Activated CD8-positive, alpha-beta memory T cell treated with anti-CD3 and anti-CD28 coated beads, Interleukin-2, amount 50 U/mL, for 24 hours (primary cell): ENCODE data around the gene AGPAT3.
"Not testable (repeated sequence)": the region's sequence is repeated elsewhere in the genome, so short reads cannot be mapped to it uniquely, and the experiment has no call there.

ENCODE experiments used
- DNase-seq: peaks from one replicate; pipeline ENCODE4 v3.0.0-alpha.2; 2020; ENCODE audit errors: extremely low read depth

AGPAT3 gene

GRCh38 chr21:43864962-43865539, at the start of gene AGPAT3:
Gene AGPAT3 (plus strand): TSS chr21:43865223. CDS start chr21:43959682, 94,459 bp downstream.
- DNase-seq = no peak

DNA sequence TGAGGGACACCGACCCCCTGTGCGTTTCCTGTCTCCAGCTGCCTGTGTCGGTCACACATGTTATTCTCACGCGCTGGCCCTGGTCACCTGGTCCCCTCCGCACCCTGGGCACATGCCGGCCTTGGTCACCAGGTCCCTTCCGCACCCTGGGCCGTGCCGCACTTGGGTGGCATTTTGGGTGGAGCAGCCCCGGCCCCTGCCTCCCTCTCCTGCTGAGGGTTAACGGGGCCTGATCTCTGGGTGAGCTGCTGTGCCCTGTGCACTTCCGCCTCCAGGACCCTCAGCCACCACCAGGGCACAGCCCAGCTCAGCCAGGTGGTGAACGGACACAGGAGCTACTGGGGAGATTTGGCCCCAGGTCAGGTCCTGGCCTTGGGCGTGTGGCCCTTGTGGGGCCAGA, 49.0 kb upstream of the AGPAT3 start:
- no peak for DNase-seq

- DNase-seq = no peak
These were observed 48.4 kb upstream of the AGPAT3 start for GRCh38 chr21:43816611-43817071.

- DNase-seq = no peak
These were observed 47.6 kb upstream of the AGPAT3 start for GRCh38 chr21:43817157-43818086.

- DNase-seq = no peak
These were observed 46.3 kb upstream of the AGPAT3 start for GRCh38 chr21:43818685-43819084.

- DNase-seq = no peak
These were observed 45.3 kb upstream of the AGPAT3 start for GRCh38 chr21:43819511-43820405.

- no peak for DNase-seq
These were observed 44.6 kb upstream of the AGPAT3 start for GRCh38 chr21:43820466-43820865.

GRCh38 chr21:43822166-43822565, 42.9 kb upstream of the AGPAT3 start:
- DNase-seq = not testable (repeated sequence)

DNA sequence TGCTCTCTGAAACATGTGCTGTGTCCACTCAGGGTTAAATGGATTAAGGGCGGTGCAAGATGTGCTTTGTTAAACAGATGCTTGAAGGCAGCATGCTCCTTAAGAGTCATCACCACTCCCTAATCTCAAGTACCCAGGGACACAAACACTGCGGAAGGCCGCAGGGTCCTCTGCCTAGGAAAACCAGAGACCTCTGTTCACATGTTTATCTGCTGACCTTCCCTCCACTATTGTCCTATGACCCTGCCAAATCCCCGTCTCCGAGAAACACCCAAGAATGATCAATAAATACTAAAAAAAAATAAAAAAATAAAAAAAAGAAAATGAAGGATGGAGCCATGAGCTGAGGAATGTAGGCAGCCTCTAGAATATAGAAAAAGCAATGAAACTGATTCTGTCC, 42.3 kb upstream of the AGPAT3 start:
- DNase-seq = not testable (repeated sequence)

DNA sequence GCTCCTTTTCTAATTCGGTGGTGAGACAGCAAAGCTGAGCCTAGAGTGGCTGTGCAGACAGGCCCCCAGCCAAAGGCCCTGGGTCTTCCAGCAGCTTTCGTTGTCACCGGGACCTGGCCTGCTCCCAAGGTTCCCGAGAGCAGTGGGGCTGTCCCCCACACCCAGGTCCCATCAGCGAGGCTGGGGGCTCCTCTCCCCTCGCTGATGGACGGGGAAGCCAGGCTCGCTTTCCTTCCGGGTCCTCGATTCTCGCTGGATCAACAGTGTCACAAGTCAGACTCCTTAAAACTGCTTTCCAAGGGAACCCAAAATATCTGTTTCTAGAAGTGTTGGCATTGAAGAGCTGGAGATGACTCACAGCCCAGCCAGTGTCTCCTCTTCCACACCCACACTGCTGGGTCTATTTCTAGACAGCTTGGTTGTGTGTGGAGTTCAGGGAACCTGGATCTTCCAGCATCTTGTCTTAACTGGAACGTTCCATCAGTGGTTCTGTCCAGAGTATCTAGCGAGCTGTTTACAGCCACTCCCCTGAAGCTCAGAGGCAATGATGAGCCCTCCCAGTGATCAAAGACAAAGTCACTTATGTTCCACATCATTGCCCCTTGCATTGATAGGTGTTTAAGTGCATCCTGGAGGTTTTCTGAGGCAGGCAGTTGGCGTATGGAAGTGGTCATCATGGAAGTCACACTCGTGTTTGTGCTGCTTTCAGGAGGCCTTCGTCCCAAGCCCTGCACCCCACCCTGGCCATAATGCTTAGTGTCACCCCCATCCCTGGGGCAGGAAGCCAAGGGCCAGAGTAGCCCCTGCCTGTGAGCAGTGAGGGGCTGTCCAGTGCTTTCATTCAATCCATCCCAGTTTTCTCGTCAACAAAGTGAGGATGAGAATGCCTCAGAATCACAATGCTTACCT, 40.4 kb upstream of the AGPAT3 start:
- no peak for DNase-seq

GRCh38 chr21:43825242-43825935, 39.6 kb upstream of the AGPAT3 start:
- DNase-seq = no peak

GRCh38 chr21:43825936-43826622, 38.9 kb upstream of the AGPAT3 start:
- no peak for DNase-seq

DNA sequence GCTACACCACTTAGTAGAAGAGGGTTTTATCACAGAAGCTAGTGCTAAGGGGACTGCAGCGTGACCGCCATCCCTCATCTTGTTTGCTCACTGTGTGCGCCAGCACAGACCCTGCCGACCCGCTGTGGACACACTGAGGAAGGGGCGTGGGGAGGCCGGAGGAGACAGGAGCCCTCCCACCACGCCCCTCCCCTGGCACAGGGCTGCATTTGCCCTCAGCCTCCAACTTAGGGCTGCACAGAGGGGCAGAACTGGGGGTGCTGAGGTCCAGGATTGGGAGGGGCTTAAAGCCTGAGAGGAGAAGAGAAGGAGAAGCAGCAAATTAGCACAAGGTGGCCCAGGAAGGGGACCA, 38.4 kb upstream of the AGPAT3 start:
- no peak for DNase-seq

GRCh38 chr21:43827015-43827611, 37.9 kb upstream of the AGPAT3 start:
- no peak for DNase-seq

DNA sequence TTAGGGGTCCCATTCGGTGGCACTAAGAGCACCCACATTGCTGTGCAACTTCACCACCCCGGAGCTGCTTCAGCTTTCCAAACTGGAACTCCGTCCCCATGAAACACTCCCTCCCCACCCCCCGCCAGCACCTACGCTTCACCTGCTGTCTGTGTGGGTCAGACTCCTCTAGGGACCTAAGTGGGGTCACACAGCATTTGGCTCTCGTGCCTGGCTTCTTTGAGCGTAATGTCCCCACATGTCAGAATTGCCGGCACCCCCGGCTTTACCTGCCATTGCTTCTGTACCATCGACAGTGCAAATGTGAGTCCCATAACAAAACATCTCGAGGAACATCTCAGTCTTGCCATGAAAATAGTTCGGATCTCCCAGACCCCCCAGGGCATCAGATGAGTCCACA, 35.9 kb upstream of the AGPAT3 start:
- DNase-seq = no peak

GRCh38 chr21:43829575-43830119, 35.4 kb upstream of the AGPAT3 start:
- no peak for DNase-seq

DNA sequence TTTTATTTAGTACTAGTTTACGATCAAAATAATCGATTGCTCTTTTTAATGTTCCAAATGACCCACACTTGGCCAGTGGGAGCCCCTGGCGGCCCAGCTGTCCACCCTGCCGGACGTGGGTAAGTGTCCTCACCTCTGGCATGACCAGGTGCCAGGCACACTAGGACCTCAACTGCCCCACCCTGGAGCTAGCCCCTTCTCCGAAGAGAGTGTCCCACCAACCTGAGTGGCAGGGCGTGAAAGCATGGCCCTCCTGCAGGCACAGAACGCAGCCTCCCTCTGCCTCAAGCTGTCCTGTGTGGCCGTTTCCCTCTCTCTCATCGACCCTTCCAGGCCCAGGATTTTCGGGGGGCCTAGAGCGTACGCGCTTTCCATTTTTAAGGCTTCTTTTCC, 32.9 kb upstream of the AGPAT3 start:
- DNase-seq = no peak

DNA sequence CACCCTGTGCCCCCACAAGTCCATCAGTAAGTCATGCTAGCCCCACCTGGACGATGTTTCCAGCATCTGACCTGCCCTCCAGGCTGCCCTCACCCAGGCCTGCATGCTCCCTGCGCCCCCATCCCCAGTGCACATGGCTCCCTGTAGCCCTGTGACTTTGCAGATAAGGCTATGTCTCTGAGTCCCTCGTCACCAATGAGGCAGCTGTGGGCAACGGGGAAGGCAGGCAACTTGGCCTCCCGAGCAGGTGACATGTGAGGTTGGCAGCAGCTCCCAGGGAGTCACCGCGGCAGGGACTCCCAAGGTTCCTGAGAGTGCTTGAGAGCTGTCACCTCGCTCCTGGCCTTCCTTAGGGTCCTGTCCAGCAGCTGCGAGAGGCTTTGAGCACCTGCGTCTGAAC, 32.4 kb upstream of the AGPAT3 start:
- DNase-seq = no peak
